H1 (cell line): ENCODE results near the gene FAM210A. TPM values are rescaled to one million over a fixed set of nuclear protein-coding genes. Genes with fewer than 3 reads are reported as not detected.

Experiments
- CTCF ChIA-PET: fragments of 300-600 bp; sonication (Branson Sonifier 250); formaldehyde crosslinking; loops from one replicate; lab custom pipeline; 2021; ENCODE audit not compliant: partially characterized antibody; lab: Charles Lee
- POLR2A ChIA-PET: fragments of 300-600 bp; sonication (Branson Sonifier 250); formaldehyde crosslinking; loops from one replicate; lab custom pipeline; 2021; ENCODE audit warnings: inconsistent platforms; ENCODE audit not compliant: partially characterized antibody; lab: Charles Lee
- DNase-seq, 2 experiments: peaks; one replicate each; pipeline versions ENCODE4 v3.0.0 to v3.0.0-alpha.2; 2010 to 2022; ENCODE audit warnings: low spot score in 2 of 2, low read depth in 1 of 2, mixed read lengths in 1 of 2
- FAIRE-seq: peaks from 2 replicates; lab custom pipeline; 2011; peaks lifted over from hg19 to GRCh38; lab: Jason Lieb, UNC
- H2AFZ ChIP-seq: 2 replicates; pipeline ENCODE4 v1.8.1; 2012; ENCODE audit warnings: low read length, inconsistent platforms
- H2AK5ac ChIP-seq: 2 replicates; pipeline ENCODE4 v1.6.1; 2013; ENCODE audit warnings: low read depth, low read length
- H2BK120ac ChIP-seq: replicated peaks from 2 replicates; pipeline ENCODE3; 2013; ENCODE audit warnings: low read depth, low read length, inconsistent platforms
- H2BK12ac ChIP-seq: 2 replicates; pipeline ENCODE4 v1.6.1; 2013; ENCODE audit warnings: low read depth, low read length
- H2BK15ac ChIP-seq: 2 replicates; pipeline ENCODE4 v1.6.1; 2013; ENCODE audit warnings: low read length
- H2BK20ac ChIP-seq: 2 replicates; pipeline ENCODE4 v1.6.1; 2013; ENCODE audit warnings: low read length
- H2BK5ac ChIP-seq: 2 replicates; pipeline ENCODE4 v1.6.1; 2013; ENCODE audit warnings: low read depth, low read length
- H3K14ac ChIP-seq: 2 replicates; pipeline ENCODE4 v1.6.1; 2013; ENCODE audit warnings: inconsistent platforms; ENCODE audit not compliant: insufficient read length
- H3K18ac ChIP-seq: 2 replicates; pipeline ENCODE4 v1.6.1; 2013; ENCODE audit warnings: low read length; ENCODE audit errors: extremely low read depth
- H3K23ac ChIP-seq: 2 replicates; pipeline ENCODE4 v1.6.1; 2013; ENCODE audit warnings: inconsistent platforms; ENCODE audit not compliant: insufficient read length
- H3K23me2 ChIP-seq: 2 replicates; pipeline ENCODE4 v1.6.1; 2013; ENCODE audit warnings: low read depth, low read length
- H3K27ac ChIP-seq: 2 replicates; pipeline ENCODE4 v1.6.1; 2011; ENCODE audit warnings: low read depth, low read length, inconsistent platforms
- H3K27me3 ChIP-seq, 4 experiments: replicated peaks in 1 of 4; 1 replicate in 1 of 4; 2 replicates in 3 of 4; pipeline versions ENCODE4 v1.6.1 to v1.8.1; 2011 to 2013; ENCODE audit warnings: low read length in 3 of 4, mild to moderate bottlenecking in 3 of 4, inconsistent platforms in 2 of 4, mixed read lengths in 2 of 4, moderate library complexity in 1 of 4; ENCODE audit not compliant: control insufficient read depth in 3 of 4, insufficient read depth in 3 of 4; ENCODE audit errors: extremely low read depth in 1 of 4
- H3K36me3 ChIP-seq, 4 experiments: 2 replicates each; pipeline versions ENCODE4 v1.6.1 to v1.8.1; 2011 to 2013; ENCODE audit warnings: mild to moderate bottlenecking in 4 of 4, low read length in 3 of 4, moderate library complexity in 2 of 4, control low read depth in 1 of 4, inconsistent platforms in 1 of 4; ENCODE audit not compliant: insufficient read depth in 4 of 4, control insufficient read depth in 2 of 4
- H3K4ac ChIP-seq: replicated peaks from 2 replicates; pipeline ENCODE3; 2013; ENCODE audit warnings: low read length, low read depth, mixed read lengths, inconsistent platforms; ENCODE audit not compliant: insufficient read length
- H3K4me1 ChIP-seq, 4 experiments: replicated peaks in 1 of 4; 1 replicate in 1 of 4; 2 replicates in 3 of 4; pipeline versions ENCODE4 v1.6.1 to v1.8.1; 2011 to 2013; ENCODE audit warnings: low read length in 3 of 4, inconsistent platforms in 2 of 4, mixed read lengths in 1 of 4; ENCODE audit not compliant: insufficient read depth in 4 of 4, control insufficient read depth in 3 of 4
- H3K4me2 ChIP-seq, 2 experiments: 2 replicates each; pipeline versions ENCODE4 v1.6.1 to v1.8.1; 2011 to 2013; ENCODE audit warnings: low read depth in 2 of 2, low read length in 2 of 2, control low read depth in 1 of 2, inconsistent platforms in 1 of 2, mild to moderate bottlenecking in 1 of 2; ENCODE audit not compliant: insufficient read depth in 1 of 2
- H3K4me3 ChIP-seq, 4 experiments: fragments of 200-600, 300-600 bp in 1 of 4; sonication (generic), shearing (Covaris generic), sonication (Bioruptor Twin) in 1 of 4; 2 replicates each; pipeline versions ENCODE4 v1.5.1 to v1.8.1; 2011 to 2016; ENCODE audit warnings: low read length in 4 of 4, low read depth in 3 of 4, control low read depth in 2 of 4, inconsistent platforms in 2 of 4, mild to moderate bottlenecking in 2 of 4, mixed read lengths in 1 of 4, moderate library complexity in 1 of 4; ENCODE audit not compliant: insufficient read depth in 2 of 4; ENCODE audit errors: extremely low read depth in 1 of 4
- H3K56ac ChIP-seq: replicated peaks from 2 replicates; pipeline ENCODE3; 2013; ENCODE audit warnings: low read depth, mild to moderate bottlenecking, mixed read lengths, low read length, inconsistent platforms; ENCODE audit not compliant: insufficient read length
- H3K79me1 ChIP-seq: 2 replicates; pipeline ENCODE4 v1.6.1; 2013; ENCODE audit warnings: low read depth, low read length, control low read depth
- H3K79me2 ChIP-seq, 2 experiments: 2 replicates each; pipeline versions ENCODE4 v1.6.1 to v1.8.1; 2012 to 2013; ENCODE audit warnings: low read length in 2 of 2, mild to moderate bottlenecking in 2 of 2, inconsistent platforms in 1 of 2; ENCODE audit not compliant: insufficient read depth in 2 of 2, control insufficient read depth in 1 of 2
- H3K9ac ChIP-seq, 4 experiments: replicated peaks in 1 of 4; 1 replicate in 1 of 4; 2 replicates in 3 of 4; pipeline versions ENCODE4 v1.6.1 to v1.8.1; 2011 to 2013; ENCODE audit warnings: low read depth in 3 of 4, low read length in 3 of 4, control low read depth in 2 of 4, mild to moderate bottlenecking in 2 of 4, moderate library complexity in 2 of 4, inconsistent platforms in 1 of 4; ENCODE audit errors: extremely low read depth in 1 of 4
- H3K9me3 ChIP-seq, 2 experiments: 2 replicates each; pipeline versions ENCODE4 v1.6.1 to v1.8.1; 2012 to 2013; ENCODE audit warnings: mild to moderate bottlenecking in 2 of 2, moderate library complexity in 2 of 2, control low read depth in 1 of 2, inconsistent platforms in 1 of 2, low read depth in 1 of 2, low read length in 1 of 2, mixed read lengths in 1 of 2; ENCODE audit not compliant: insufficient read depth in 2 of 2
- H4K20me1 ChIP-seq, 2 experiments: replicated peaks in 1 of 2; 2 replicates each; pipeline versions ENCODE3 to v1.8.1; 2011 to 2013; ENCODE audit warnings: inconsistent platforms in 2 of 2, low read length in 2 of 2, mild to moderate bottlenecking in 1 of 2; ENCODE audit not compliant: insufficient read depth in 2 of 2, control insufficient read depth in 1 of 2
- H4K5ac ChIP-seq: 2 replicates; pipeline ENCODE4 v1.6.1; 2013; ENCODE audit warnings: low read length, low read depth, mixed read lengths, inconsistent platforms; ENCODE audit not compliant: insufficient read length
- H4K8ac ChIP-seq: 2 replicates; pipeline ENCODE4 v1.8.0; 2013; ENCODE audit warnings: mild to moderate bottlenecking, moderate library complexity, low read length, inconsistent platforms; ENCODE audit not compliant: insufficient read depth; ENCODE audit errors: extremely low read depth
- H4K91ac ChIP-seq: replicated peaks from 2 replicates; pipeline ENCODE3; 2013; ENCODE audit warnings: low read length, mixed read lengths, inconsistent platforms; ENCODE audit not compliant: insufficient read length
- ASH2L ChIP-seq: fragments of 200-600, 300-600 bp; sonication (generic); IDR thresholded peaks from one replicate; pipeline ENCODE4 v1.7.1; 2017; ENCODE audit warnings: low read length
- ATF3 ChIP-seq: IDR thresholded peaks from 2 replicates; pipeline ENCODE4 v1.6.1; 2011; ENCODE audit warnings: low read depth, mild to moderate bottlenecking, low read length; ENCODE audit not compliant: insufficient read depth
- BRCA1 ChIP-seq: IDR thresholded peaks from 2 replicates; pipeline ENCODE4 v1.6.1; 2012; ENCODE audit warnings: low read depth, low read length, improper control_type of control experiment
- CBX5 ChIP-seq: fragments of 300-800, 300-1000 bp; sonication (generic); IDR thresholded peaks from 2 replicates; pipeline ENCODE4 v1.7.1; 2016; ENCODE audit warnings: antibody characterized with exemption, low read length, low read depth
- CHD1 ChIP-seq: IDR thresholded peaks from 2 replicates; pipeline ENCODE4 v1.6.1; 2012; ENCODE audit warnings: low read depth, low read length, improper control_type of control experiment
- E2F6 ChIP-seq: IDR thresholded peaks from 2 replicates; pipeline ENCODE4 v1.6.1; 2012; ENCODE audit warnings: inconsistent platforms
- KDM5A ChIP-seq: fragments of 200-600 bp; IDR thresholded peaks from 2 replicates; pipeline ENCODE4 v1.7.1; 2012; ENCODE audit warnings: mild to moderate bottlenecking, low read length, inconsistent platforms, mixed read lengths
- MAX ChIP-seq: IDR thresholded peaks from 2 replicates; pipeline ENCODE4 v1.6.1; 2012; ENCODE audit warnings: inconsistent platforms
- SIN3A ChIP-seq, 2 experiments: IDR thresholded peaks in 1 of 2; conservative IDR thresholded peaks in 1 of 2; 2 replicates each; pipeline ENCODE4 v1.6.1; 2011 to 2012; ENCODE audit warnings: low read length in 2 of 2, improper control_type of control experiment in 1 of 2, low read depth in 1 of 2, mild to moderate bottlenecking in 1 of 2
- SP4 ChIP-seq: IDR thresholded peaks from 2 replicates; pipeline ENCODE4 v1.6.1; 2012; ENCODE audit warnings: low read length, inconsistent platforms
- SRF ChIP-seq: IDR thresholded peaks from 2 replicates; pipeline ENCODE4 v1.6.1; 2011; ENCODE audit warnings: mild to moderate bottlenecking, low read depth, low read length, moderate library complexity
- YY1 ChIP-seq: IDR thresholded peaks from 2 replicates; pipeline ENCODE4 v1.6.1; 2011; ENCODE audit warnings: low read depth, mild to moderate bottlenecking, low read length
- ZNF274 ChIP-seq: IDR thresholded peaks from 2 replicates; pipeline ENCODE4 v1.7.0; 2012; ENCODE audit warnings: low read length, borderline replicate concordance; ENCODE audit errors: extremely low read depth
- WGBS, 2 experiments: shearing (Covaris generic) in 1 of 2; methylation state at CpG; one replicate each; pipeline versions ENCODE4 v1.1.6 to v1.1.7; 2013 to 2015; ENCODE audit warnings: low lambda C conversion rate in 2 of 2, mixed read lengths in 2 of 2, inconsistent platforms in 1 of 2, low coverage in 1 of 2, missing lambda C conversion rate in 1 of 2; ENCODE audit not compliant: insufficient replicate concordance in 2 of 2, insufficient coverage in 1 of 2, insufficient read length in 1 of 2; ENCODE audit errors: extremely low coverage in 1 of 2, missing lambda C conversion rate in 1 of 2; 5-methylcytosine and 5-hydroxymethylcytosine counted together
- polyA plus RNA-seq, 7 experiments: library from polyadenylated mRNA; depleted of rRNA in 3 of 7; stranded (reverse) in 5 of 7; unstranded in 2 of 7; fragments of >200 nt in 5 of 7; fragments of 200-250 nt in 2 of 7; gene quantifications; 1 replicate in 5 of 7; 2 replicates in 1 of 7; 4 replicates in 1 of 7; pipeline versions ENCODE4 v1.2.1 to v1.2.3, GENCODE V29; 2011 to 2013; ENCODE audit warnings: missing spikeins in 2 of 7, mixed read lengths in 2 of 7
- total RNA-seq: library from RNA; stranded (reverse); fragmentation: NEBNext Ultra II Directional; extraction: Animal tissue kit (Norgen Biotek cat#: 25700); gene quantifications from 2 replicates; pipeline ENCODE4 v1.2.1, GENCODE V29; 2021

Gene FAM210A
- total and polyA plus RNA-seq, 2 of the 8 experiments (the other 6 are each of a cell fraction or from before 2014, with no cell fraction given): 8.2 to 25.4 TPM

- Histone ChIP-seq H3K14ac (no peak overlapping the region), H2BK12ac (no peak overlapping the region), H3K23ac (no peak overlapping the region), H3K18ac (no peak overlapping the region), H3K27ac (no peak overlapping the region), H2BK5ac (no peak overlapping the region), H3K4me2 (no peak overlapping the region), H2BK20ac (no peak overlapping the region), H4K91ac (no peak overlapping the region), H3K27me3 (no peaks in the 10 kb centered on the region), H4K5ac (no peak overlapping the region), H2AFZ (no peak overlapping the region), H3K23me2 (no peaks in the 10 kb centered on the region; the same call in 1 of the 2 replicates), H2AK5ac (no peak overlapping the region), H3K79me2 (peaks cover 7 to 95% of the 10 kb centered on the region in 2 experiments; a peak in 3 of 4 replicates), H3K79me1 (peaks cover 5% of the 10 kb centered on the region; the same call in 1 of the 2 replicates), H2BK120ac (no peak overlapping the region), H3K4ac (no peak overlapping the region), H2BK15ac (no peak overlapping the region), H3K4me1 (peaks cover 0 to 5% (median 3%) of the 10 kb centered on the region in 4 experiments; a peak in 3 of 7 replicates), H3K56ac (no peak overlapping the region), H3K36me3 (0 out of 8 replicates have a peak, but pooled peaks cover 0 to 3% (median 0%) of the 10 kb centered on the region in 4 experiments), H4K8ac (no peak overlapping the region), H3K9me3 (peaks cover 0 to 7% of the 10 kb centered on the region in 2 experiments; a peak in 1 of 4 replicates), H3K9ac (no peak overlapping the region), H3K4me3 (no peak overlapping the region), H4K20me1 (peaks cover 0 to 3% of the 10 kb centered on the region in 2 experiments)
- ChIA-PET POLR2A (no interaction called here), CTCF (interaction anchor here (0.9 kb wide), 1 partner anchor 157 kb away, joined by 3 read pairs; no protein-coding TSS in a partner anchor)
- FAIRE-seq: no peak
- DNase-seq: no peak
- WGBS, 2 experiments: 85% methylated on average over 2 of the region's 2 CpGs; no CpG with 5 or more reads in 1 of the 2 experiments
- no peak for TF ChIP-seq E2F6
- TF ChIP-seq SRF: no peak
- no peak for TF ChIP-seq SIN3A (conservative IDR thresholded peaks at IDR 0.05 in 1 of 2, IDR thresholded peaks at IDR 0.05 in 1 of 2; ENCODE audit: low read depth in 1 of 2, low read length in 2 of 2)
- no peak for TF ChIP-seq CHD1
- TF ChIP-seq BRCA1: no peak
- no peak for TF ChIP-seq ZNF274
- TF ChIP-seq SP4: no peak
- no peak for TF ChIP-seq CBX5
- TF ChIP-seq YY1: no peak
- TF ChIP-seq ATF3: no peak
- TF ChIP-seq MAX: no peak
- no peak for TF ChIP-seq ASH2L
- TF ChIP-seq KDM5A: no peak
Measured at GRCh38 chr18:13715330-13715729, 11.0 kb downstream of the FAM210A start.
